UCSD-AML1 (cell line): Measurements from ENCODE around the gene EDN1.

ENCODE experiments used
- DNase-seq: peaks from one replicate; lab custom pipeline; 2025; ENCODE audit not compliant: unreplicated experiment; lab: John Stamatoyannopoulos, UW

Gene EDN1

DNA sequence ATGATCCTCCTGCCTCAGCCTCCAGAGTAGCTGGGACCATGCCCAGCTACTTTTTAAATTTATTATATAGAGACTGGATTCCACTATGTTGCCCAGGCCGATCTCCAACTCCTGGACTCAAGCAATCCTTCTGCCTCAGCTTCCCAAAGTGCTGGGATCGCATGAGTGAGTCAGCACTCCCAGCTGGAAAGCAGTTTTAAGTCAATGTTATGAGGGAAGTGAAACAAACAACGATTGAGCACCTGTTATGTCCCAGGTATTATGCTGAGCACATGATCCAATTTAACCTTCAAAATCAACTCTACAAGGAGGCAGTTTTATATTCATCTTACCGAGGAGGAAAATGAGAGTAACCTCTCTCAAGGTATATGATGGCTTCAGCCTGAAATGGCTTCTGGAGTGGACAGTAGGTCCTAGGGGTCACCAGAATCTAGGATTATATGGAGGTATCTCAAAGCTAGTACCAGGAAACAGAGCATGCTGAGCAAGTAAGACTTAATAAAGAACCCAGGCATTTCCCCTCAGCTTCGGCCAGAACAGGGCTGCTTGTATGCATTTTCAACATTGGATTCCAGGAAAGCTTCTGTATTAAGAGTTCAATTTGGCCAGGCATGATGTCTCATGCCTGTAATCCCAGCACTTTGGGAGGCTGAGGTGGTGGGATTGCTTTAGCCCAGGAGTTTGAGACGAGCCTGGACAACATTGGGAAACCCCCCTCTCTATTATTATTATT, 55.0 kb downstream of the EDN1 start:
- DNase-seq: no peak

DNA sequence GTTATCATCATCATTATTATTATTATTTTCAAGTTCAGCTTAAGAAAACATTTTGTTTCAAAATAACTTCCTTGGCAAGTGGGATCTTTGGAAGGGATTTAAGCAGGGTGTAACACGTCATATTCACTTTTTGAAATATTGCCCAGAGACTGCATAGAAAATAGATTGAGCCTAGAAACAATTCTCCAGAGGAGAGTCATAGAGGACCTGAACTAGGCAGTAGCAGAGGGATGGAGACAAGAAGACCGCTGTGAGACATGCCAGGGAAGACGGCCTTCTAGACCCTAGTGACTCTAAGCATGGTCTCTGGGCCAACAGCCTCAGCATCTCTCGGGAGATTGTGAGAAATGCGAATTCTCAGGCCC, 55.5 kb downstream of the EDN1 start:
- DNase-seq: no peak
